ENCODE results near the gene SVIL. TPM values are rescaled to one million over a fixed set of nuclear protein-coding genes. Genes with fewer than 3 reads are reported as not detected.
"Not testable (repeated sequence)": the region's sequence is repeated elsewhere in the genome, so short reads cannot be mapped to it uniquely, and the experiment has no call there.

The SVIL gene
- polyA plus RNA-seq, 1 donor (not counting 4 experiments of a cell fraction or from before 2014, with no cell fraction given): 16.2 TPM

DNA sequence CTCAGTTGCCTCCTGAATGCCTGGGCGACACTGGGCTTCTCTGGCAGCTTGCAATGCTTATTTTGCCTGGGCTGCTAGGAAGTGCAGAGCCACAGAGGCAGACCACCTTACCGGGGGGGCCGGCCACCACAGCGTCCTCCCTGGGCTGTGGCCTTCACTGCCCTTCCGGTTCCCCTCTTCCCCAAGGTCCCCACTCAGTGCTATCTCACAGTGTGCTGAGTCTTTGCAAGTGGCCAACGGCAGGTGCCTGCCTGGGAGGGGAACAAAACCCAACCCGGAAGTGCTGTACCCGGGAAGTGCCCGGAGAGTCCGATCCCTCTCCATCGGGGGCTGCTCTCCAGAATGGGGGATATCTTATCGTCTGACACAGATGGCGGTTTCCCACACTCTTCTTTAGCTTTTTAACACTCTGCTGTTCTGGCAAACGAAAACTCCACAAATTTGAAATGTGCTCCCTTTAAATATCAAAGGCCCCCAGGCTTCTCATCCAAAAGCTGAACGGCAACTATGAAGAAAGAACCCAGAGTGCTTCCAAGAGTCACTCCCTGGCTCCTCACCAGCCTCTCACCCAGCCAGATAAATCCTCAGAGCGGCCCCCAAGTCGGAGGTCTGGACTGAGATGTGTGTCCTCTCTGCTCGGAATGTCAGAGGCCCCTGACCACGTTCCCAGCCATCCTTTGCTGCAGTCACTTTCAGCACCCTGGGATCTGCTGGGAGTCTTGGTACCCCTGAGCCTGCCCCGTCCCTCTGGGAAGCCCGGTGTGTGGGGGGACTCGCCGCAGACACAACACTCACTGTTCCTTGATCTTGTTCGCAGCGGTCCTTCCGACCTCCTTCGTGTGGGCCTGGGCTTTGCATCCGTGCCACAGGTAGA lies 165.1 kb downstream of the SVIL start:
- DNase-seq (ENCODE audit: low read depth, low spot score) (no peak), FAIRE-seq (no peak)
- no peaks in the 10 kb centered on the region for H3K27me3 ChIP-seq (ENCODE audit: control insufficient read depth, extremely low read depth, insufficient read depth, low read length)
- H3K79me2 ChIP-seq (ENCODE audit: control insufficient read depth, insufficient read depth, low read length): no peaks in the 10 kb centered on the region
- H3K4me1 ChIP-seq (ENCODE audit: control insufficient read depth, extremely low read depth, insufficient read depth, low read length): peaks cover 19% of the 10 kb centered on the region
- no peak overlapping the region for H3K27ac ChIP-seq (ENCODE audit: control insufficient read depth, insufficient read depth, low read length)
- H2AFZ ChIP-seq (ENCODE audit: control insufficient read depth, low read length): no peak overlapping the region
- H4K20me1 ChIP-seq (ENCODE audit: control insufficient read depth, extremely low read depth, insufficient read depth, low read length): peaks cover 6% of the 10 kb centered on the region
- H3K9ac ChIP-seq (ENCODE audit: control insufficient read depth, extremely low read depth, insufficient read depth, low read length): no peak overlapping the region
- peaks cover 2% of the 10 kb centered on the region for H3K9me1 ChIP-seq (ENCODE audit: control insufficient read depth, extremely low read depth, insufficient read depth, low read length)
- TF ChIP-seq, protein P1, sequence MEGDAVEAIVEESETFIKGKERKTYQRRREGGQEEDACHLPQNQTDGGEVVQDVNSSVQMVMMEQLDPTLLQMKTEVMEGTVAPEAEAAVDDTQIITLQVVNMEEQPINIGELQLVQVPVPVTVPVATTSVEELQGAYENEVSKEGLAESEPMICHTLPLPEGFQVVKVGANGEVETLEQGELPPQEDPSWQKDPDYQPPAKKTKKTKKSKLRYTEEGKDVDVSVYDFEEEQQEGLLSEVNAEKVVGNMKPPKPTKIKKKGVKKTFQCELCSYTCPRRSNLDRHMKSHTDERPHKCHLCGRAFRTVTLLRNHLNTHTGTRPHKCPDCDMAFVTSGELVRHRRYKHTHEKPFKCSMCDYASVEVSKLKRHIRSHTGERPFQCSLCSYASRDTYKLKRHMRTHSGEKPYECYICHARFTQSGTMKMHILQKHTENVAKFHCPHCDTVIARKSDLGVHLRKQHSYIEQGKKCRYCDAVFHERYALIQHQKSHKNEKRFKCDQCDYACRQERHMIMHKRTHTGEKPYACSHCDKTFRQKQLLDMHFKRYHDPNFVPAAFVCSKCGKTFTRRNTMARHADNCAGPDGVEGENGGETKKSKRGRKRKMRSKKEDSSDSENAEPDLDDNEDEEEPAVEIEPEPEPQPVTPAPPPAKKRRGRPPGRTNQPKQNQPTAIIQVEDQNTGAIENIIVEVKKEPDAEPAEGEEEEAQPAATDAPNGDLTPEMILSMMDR (optimal IDR thresholded peaks at IDR 0.05 in 1 of 3, IDR thresholded peaks at IDR 0.05 in 1 of 3, conservative IDR thresholded peaks at IDR 0.05 in 1 of 3; ENCODE audit: extremely low read depth in 1 of 3, insufficient read depth in 2 of 3, low read length in 3 of 3): no peak
- TF ChIP-seq EZH2 (IDR thresholded peaks at IDR 0.05; ENCODE audit: low read length): no peak
- H3K4me2 ChIP-seq (ENCODE audit: control insufficient read depth, extremely low read depth, insufficient read depth, low read depth, low read length): no peak overlapping the region
- dilution Hi-C loops (cut with MboI; ENCODE audit: extremely low pct_ligation_motif_present, low sequenced_read_pairs): no loop called here
- H3K4me3 ChIP-seq (ENCODE audit: control insufficient read depth in 2 of 3, extremely low read depth in 1 of 3, insufficient read depth in 2 of 3, low read depth in 1 of 3, low read length in 3 of 3): no peak overlapping the region
- peaks cover 25 to 28% of the 10 kb centered on the region in 2 experiments for H3K36me3 ChIP-seq (ENCODE audit: control insufficient read depth in 2 of 2, extremely low read depth in 1 of 2, insufficient read depth in 2 of 2, low read length in 2 of 2)
- H3K9me3 ChIP-seq (ENCODE audit: control insufficient read depth, low read depth, low read length): no peaks in the 10 kb centered on the region

DNA sequence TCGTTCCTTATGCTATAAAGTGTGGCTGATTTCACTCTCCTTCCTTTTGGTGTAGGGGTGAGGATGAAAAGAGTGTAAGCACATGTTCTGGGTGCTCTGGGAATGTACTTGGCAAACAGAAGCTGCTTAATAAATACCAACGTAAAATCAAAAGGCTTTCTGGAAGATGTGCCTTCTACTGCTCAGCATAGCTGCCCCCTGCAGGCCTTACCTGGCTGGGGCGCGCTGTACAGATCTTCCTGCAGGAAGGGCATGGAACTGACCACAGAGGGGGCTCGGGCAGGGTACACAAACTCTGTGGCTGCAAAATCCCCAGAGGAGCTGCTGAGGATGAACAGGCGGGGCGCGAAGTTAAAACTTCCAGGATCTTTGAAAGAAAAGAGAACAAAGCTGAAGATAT lies 169.4 kb downstream of the SVIL start:
- Histone ChIP-seq H3K9me1 (ENCODE audit: control insufficient read depth, extremely low read depth, insufficient read depth, low read length) (no peaks in the 10 kb centered on the region), H3K9me3 (ENCODE audit: control insufficient read depth, low read depth, low read length) (no peaks in the 10 kb centered on the region), H4K20me1 (ENCODE audit: control insufficient read depth, extremely low read depth, insufficient read depth, low read length) (peaks cover 4% of the 10 kb centered on the region), H3K27me3 (ENCODE audit: control insufficient read depth, extremely low read depth, insufficient read depth, low read length) (no peaks in the 10 kb centered on the region), H3K4me2 (ENCODE audit: control insufficient read depth, extremely low read depth, insufficient read depth, low read depth, low read length) (no peak overlapping the region), H3K9ac (ENCODE audit: control insufficient read depth, extremely low read depth, insufficient read depth, low read length) (no peak overlapping the region), H3K79me2 (ENCODE audit: control insufficient read depth, insufficient read depth, low read length) (no peaks in the 10 kb centered on the region), H3K4me1 (ENCODE audit: control insufficient read depth, extremely low read depth, insufficient read depth, low read length) (no peaks in the 10 kb centered on the region), H3K4me3 (ENCODE audit: control insufficient read depth in 2 of 3, extremely low read depth in 1 of 3, insufficient read depth in 2 of 3, low read depth in 1 of 3, low read length in 3 of 3) (no peak overlapping the region), H3K27ac (ENCODE audit: control insufficient read depth, insufficient read depth, low read length) (no peak overlapping the region), H3K36me3 (ENCODE audit: control insufficient read depth in 2 of 2, extremely low read depth in 1 of 2, insufficient read depth in 2 of 2, low read length in 2 of 2) (peaks cover 28 to 37% of the 10 kb centered on the region in 2 experiments), H2AFZ (ENCODE audit: control insufficient read depth, low read length) (no peak overlapping the region)
- dilution Hi-C loops (cut with MboI; ENCODE audit: extremely low pct_ligation_motif_present, low sequenced_read_pairs): no loop called here
- TF ChIP-seq, protein P1 (optimal IDR thresholded peaks at IDR 0.05 in 1 of 3, IDR thresholded peaks at IDR 0.05 in 1 of 3, conservative IDR thresholded peaks at IDR 0.05 in 1 of 3; ENCODE audit: extremely low read depth in 1 of 3, insufficient read depth in 2 of 3, low read length in 3 of 3): peak in 2 of 3 experiments; percentile 33 to 44
- TF ChIP-seq EZH2 (IDR thresholded peaks at IDR 0.05; ENCODE audit: low read length): no peak
- DNase-seq (ENCODE audit: low read depth, low spot score) (no peak), FAIRE-seq (no peak)

DNA sequence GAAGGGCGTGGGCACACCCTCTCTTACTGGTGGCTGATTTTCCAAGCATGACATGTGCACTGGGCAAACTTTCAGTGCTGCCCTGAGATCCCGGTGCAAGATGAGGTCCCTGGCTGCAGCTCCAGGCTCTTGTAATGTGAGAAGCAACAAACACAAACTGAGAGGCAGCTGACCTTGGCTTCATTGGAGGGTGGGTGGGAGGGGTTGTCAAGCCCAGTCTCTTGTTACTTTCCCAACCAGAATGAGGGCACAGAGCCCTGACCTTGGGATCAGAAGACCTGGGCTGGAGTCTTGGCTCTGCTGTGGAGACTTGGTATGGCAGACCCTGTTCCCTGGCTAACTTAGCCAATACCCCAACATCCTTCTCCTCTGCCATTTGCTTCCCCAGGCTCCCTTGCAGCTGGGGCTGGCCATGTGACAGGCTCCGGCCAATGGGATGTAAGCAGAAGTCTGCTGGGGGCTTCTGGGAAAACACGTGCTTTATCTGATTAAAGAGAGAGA lies 170.1 kb downstream of the SVIL start:
- H4K20me1 ChIP-seq (ENCODE audit: control insufficient read depth, extremely low read depth, insufficient read depth, low read length); H3K27me3 ChIP-seq (ENCODE audit: control insufficient read depth, extremely low read depth, insufficient read depth, low read length); dilution Hi-C loops (cut with MboI; ENCODE audit: extremely low pct_ligation_motif_present, low sequenced_read_pairs); H3K4me2 ChIP-seq (ENCODE audit: control insufficient read depth, extremely low read depth, insufficient read depth, low read depth, low read length); H3K9me1 ChIP-seq (ENCODE audit: control insufficient read depth, extremely low read depth, insufficient read depth, low read length); FAIRE-seq; H2AFZ ChIP-seq (ENCODE audit: control insufficient read depth, low read length); H3K27ac ChIP-seq (ENCODE audit: control insufficient read depth, insufficient read depth, low read length); H3K4me1 ChIP-seq (ENCODE audit: control insufficient read depth, extremely low read depth, insufficient read depth, low read length); H3K9me3 ChIP-seq (ENCODE audit: control insufficient read depth, low read depth, low read length); H3K9ac ChIP-seq (ENCODE audit: control insufficient read depth, extremely low read depth, insufficient read depth, low read length); H3K79me2 ChIP-seq (ENCODE audit: control insufficient read depth, insufficient read depth, low read length); DNase-seq (ENCODE audit: low read depth, low spot score); H3K4me3 ChIP-seq (ENCODE audit: control insufficient read depth in 2 of 3, extremely low read depth in 1 of 3, insufficient read depth in 2 of 3, low read depth in 1 of 3, low read length in 3 of 3): not testable (repeated sequence)
- peaks cover 28 to 34% of the 10 kb centered on the region in 2 experiments for H3K36me3 ChIP-seq (ENCODE audit: control insufficient read depth in 2 of 2, extremely low read depth in 1 of 2, insufficient read depth in 2 of 2, low read length in 2 of 2)

All from keratinocyte (primary cell).